Mesenteric fat pad (tissue), 1 donor: ENCODE data around the gene TTYH3. TPM values are rescaled to one million over a fixed set of nuclear protein-coding genes. Genes with fewer than 3 reads are reported as not detected.
"Not testable (repeated sequence)": the region's sequence is repeated elsewhere in the genome, so short reads cannot be mapped to it uniquely, and the experiment has no call there.

Experiments
- DNase-seq: peaks from one replicate; pipeline ENCODE4 v3.0.0-alpha.2; 2020; ENCODE audit warnings: low spot score
- total RNA-seq: library from RNA; stranded (reverse); fragmentation: NEBNext Ultra II Directional; extraction: Animal tissue kit (Norgen Biotek cat#: 25700); gene quantifications from one replicate; pipeline ENCODE4 v1.2.1, GENCODE V29; 2021
- donor health status: DM: yes; HTN: yes; CAD: no.

Gene TTYH3
- total RNA-seq, 1 donor from 2014 or later, result 107 TPM

DNA sequence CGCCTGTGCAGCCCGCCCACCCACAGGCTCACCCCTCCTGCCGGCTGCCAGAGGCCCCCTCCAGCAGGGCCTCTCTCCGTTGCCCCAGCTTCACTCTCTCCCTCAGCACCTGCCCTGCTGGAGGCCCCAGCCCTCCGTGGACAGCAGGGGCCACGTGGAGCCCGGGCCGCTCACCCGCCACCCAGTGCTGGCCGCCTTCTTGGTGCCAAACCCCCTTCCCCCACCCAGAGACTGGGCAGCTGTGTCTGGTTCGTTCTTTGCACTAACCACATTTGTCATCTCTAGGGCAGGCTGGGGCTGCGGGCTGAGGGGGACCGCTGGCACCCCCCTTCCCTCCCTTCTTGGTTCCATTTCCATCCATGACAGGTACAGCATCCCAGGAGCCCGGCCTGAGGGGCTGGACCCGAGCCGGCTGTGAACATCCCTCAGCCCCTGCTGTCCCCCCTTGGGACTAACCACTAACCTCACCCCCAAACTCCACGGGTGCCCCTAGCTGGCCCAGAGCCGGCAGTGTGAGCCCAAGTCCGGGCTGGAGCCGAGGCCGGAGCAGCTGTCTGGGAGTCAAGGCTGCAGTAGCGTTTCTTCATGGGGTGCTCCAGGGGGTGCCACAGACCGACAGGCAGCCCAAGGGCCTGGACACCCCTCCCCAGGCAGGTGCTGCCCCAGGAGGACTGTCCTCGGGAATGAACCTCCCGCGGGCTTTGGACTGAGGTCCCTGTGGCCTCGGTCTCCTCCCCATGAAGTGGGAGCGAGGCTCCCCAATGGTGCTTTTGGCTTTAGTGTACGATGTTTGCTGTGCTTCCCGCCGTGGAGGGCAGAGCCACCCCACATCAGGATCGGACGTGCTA is 30.7 kb downstream of the TTYH3 start:
- no peak for DNase-seq

- DNase-seq, result no peak
Measured at GRCh38 chr7:2663121-2663886, 31.5 kb downstream of the TTYH3 start.

GRCh38 chr7:2663960-2664359 is 32.2 kb downstream of the TTYH3 start:
- no peak for DNase-seq

DNA sequence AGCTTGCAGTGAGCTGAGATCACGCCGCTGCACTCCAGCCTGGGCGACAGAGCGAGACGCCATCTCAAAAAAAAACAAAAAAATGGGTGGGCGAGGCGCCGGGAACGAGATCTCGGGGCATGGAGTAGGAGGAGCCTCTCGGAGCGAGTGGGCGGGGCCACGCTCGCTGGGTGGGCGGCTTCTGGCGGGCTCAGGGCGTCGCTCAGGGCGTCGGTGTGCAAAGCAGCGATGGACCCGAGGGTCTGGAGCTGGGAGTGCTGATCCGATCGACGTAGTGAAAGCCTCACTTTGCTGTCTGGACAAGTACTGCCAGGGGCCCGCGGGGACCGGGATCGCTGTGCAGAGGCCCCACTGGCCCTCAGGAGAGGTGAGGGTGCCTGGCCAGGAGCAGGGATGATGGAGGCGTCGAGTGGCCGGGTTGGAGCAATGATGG is 33.6 kb downstream of the TTYH3 start:
- DNase-seq, result no peak

- no peak for DNase-seq
Measured at GRCh38 chr7:2666155-2666554, 34.4 kb downstream of the TTYH3 start.

DNA sequence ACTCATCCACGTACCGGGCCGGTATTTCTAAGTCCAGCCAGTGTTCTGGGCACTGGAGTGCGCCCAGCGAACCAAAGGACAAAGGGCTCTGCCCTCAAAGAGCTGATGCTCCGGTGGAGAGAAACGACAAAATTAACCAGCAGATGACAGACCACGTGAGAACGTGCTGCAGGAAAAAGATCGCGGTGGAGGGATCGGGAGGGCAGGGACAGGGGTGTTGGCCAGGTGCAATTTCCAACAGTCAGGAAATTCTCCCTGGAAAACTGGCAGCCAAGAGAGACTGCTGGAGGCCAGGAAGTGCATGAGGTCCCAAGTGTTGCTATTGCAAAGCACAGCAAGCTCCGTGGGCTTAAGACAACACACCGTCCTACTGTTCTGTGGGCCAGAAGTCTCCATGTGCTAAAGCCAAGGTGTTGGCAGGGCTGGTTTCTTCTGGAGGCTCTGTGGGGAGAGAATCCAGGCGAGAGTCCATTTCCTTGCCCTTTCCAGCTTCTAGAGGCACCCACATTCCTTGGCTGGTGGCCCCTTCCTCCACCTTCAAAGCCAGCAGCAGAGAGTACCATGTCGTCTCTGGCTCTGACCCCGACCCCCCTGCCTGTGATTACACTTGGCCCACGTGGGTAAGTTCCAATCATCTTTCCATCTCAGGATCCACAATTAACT is 34.9 kb downstream of the TTYH3 start:
- DNase-seq, result no peak

GRCh38 chr7:2667843-2668242 is 36.1 kb downstream of the TTYH3 start:
- no peak for DNase-seq

DNA sequence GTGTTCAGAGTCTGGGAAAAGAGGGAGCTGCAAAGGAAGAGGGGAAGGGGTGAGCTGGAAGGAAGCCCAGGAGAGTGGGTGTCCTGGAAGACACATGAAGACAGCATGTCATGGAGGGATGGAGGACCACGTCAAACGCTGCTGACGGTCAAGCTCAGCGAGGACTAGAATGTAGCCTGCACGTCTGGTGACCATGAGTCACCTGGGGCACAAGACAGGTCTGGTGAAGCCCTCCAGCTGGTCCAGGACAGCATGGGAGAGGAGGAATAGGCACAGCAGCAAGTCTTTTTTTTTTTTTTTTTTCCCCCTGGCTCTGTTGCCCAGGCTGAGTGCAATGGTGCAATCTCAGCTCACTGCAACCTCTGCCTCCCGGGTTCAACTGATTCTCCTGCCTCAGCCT is 36.6 kb downstream of the TTYH3 start:
- DNase-seq, result no peak

GRCh38 chr7:2670171-2670570 is 38.4 kb downstream of the TTYH3 start:
- DNase-seq, result no peak

DNA sequence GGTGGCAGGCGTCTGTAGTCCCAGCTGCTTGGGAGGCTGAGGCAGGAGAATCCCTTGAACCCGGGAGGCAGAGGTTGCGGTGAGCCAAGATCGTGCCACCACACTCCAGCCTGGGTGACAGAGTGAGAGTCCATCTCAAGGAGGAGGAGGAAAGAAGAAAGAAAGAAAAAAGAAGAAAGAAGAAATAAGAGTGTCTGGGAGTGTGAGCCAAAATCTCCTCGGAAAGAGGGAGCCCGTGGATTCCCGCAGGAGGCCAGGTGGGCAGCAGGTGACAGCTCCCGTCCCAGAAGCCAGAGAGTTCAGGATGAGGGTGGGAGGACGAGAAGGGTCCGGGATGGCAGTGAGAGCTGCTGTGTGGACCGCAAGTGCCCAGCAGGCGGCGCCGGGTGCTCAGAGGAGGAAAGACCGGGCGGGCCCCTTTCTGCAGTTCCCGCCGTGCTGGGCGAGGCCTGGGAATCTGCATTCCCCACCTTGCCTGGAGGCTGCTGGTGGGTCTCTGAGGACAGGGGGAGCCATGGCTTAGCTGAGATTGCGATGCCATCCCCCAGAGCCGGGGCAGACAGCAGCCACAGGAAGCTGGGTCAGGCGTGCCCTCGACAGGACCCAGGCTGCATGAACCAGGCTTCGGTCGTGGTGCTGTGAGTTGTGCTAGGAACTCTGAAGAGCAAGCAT is 39.1 kb downstream of the TTYH3 start:
- DNase-seq, result no peak

DNA sequence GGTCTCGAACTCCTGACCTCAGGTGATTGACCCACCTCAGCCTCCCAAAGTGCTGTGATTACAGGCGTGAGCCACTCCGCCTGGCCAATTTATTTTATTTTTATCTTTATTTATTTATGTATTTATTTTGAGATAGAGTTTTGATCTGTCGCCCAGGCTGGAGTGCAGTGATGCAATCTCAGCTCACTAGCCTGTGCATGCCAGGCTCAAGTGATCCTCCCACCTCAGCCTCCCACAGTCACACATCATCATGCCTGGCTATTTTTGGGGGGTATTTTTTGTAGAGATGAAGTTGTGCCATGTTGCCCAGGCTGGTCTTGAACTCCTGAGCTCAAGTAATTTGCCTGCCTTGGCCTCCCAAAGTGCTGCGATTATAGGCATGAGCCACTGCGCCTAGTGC is 41.4 kb downstream of the TTYH3 start:
- not testable (repeated sequence) for DNase-seq

DNA sequence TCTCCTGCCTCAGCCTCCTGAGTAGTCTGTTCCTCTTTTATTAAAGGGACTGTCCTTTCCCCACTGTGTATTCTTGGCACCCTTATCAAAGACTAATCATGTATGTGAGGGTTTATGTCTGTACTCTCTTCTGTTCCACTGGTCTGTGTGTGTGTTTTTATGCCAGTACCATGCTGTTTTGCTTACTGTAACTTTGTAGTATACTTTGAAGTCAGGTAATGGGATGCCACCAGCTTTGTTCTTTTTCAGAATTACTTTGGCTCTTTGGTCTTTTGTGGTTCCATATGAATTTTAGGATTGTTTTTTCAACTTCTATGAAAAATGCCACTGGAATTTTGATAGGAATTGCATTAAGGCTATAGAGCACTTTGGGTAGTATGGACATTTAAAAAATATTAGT is 42.1 kb downstream of the TTYH3 start:
- DNase-seq, result no peak

- no peak for DNase-seq
Measured at GRCh38 chr7:2675256-2675764, 43.5 kb downstream of the TTYH3 start.

GRCh38 chr7:2676576-2676975 is 44.8 kb downstream of the TTYH3 start:
- DNase-seq, result not testable (repeated sequence)

DNA sequence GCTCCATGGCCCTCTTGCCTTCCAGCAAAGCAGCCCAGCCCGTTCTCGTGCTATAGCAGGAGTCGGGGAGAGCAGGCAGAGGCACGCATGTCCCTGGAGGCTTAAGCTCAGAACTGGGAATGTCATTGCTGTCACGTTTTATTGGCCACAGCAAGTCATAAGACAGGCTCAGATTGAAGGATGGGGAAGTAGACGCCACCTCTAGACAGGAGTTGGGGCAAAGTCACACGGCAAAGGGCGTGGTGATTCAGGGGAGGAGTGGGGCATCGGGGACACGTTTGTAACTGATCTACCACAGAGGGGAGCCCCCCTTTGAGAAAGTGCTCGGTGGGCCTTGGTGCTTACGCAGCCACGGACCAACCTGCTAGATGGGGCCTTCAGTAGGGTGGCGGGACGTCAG is 46.7 kb downstream of the TTYH3 start:
- not testable (repeated sequence) for DNase-seq

DNA sequence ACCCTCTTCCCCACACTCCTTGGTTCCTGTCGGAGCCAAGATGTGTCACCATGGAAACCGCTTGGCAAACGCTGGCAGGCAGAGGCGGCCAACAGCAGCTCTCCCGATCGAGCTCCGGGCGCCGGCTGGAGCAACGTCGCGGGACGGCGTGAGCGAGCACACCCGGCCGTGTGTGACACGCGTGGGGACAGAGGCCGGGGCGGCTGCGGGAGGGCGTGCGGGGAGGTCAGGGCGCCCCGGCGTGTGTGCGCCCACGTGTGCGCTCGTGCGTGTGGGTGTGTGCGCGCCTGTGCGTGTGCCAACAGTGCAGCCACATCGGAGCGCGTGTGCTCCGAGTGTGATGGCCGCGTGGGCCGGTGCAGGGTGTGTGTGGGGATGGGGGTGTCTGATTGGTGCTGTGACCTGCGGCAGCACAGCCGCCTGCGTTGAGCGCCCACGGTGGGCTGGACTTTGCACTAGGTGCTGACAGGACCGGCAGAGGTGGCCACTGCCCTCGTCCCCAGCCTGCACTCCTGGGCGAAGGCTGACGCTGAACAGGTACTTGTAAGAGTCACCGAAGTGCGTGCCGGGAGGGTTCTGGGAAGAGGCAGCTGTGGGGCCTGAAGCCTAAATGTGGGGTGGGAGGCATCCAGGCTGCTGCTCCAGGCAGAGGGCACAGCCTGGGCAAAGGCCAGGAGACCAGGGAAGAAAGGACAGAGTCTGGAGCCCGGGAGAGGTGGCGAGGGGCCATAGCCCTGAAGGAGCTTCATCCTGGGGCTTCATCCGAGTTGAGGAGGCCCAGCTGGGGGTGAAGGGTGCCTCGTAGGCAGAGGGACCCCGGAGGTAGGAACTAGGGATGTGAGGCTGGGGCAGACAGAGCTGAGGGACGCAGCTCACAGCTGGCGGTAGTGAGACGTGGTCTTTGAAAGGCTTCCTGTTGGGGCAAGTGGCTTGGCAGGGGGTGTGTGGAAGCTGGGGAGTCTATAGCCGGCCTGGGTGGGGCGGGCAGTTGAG is 47.6 kb downstream of the TTYH3 start:
- not testable (repeated sequence) for DNase-seq

- DNase-seq, result no peak
Measured at GRCh38 chr7:2680256-2680655, 48.5 kb downstream of the TTYH3 start.

GRCh38 chr7:2680792-2681490 is 49.2 kb downstream of the TTYH3 start:
- DNase-seq, result peak; percentile 94
